ENCODE measurements around the gene ZEB2. TPM values are rescaled to one million over a fixed set of nuclear protein-coding genes. Genes with fewer than 3 reads are reported as not detected.

The ZEB2 gene
- total RNA-seq, 1 experiment from 2014 or later, result 1.2 TPM

DNA sequence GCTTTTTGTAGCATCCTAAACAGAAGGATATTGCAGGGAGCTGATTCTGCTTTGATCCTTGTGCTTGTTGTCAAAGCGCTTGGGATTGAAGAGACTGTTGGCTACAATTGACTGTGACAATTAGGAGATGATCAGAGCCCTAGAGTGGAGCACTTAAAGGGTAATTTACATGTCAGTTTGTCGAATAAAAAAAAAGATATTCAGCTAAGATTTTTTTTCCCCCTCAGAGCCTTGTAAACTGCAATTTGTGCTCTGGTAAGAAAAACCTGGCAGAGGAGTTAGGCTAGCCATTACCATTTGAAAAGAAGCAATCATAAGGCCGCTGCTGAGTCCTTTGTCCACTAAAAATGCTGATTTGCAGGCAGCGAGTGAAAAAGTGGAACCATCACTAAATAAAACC, 47.8 kb upstream of the ZEB2 start:
- H3K4me1 ChIP-seq (ENCODE audit: insufficient read depth, low read length), result no peaks in the 10 kb centered on the region; the same call in 1 of the 2 replicates
- H3K79me2 ChIP-seq (ENCODE audit: insufficient read depth, low read length), result no peaks in the 10 kb centered on the region
- Mint-ChIP-seq H3K27me3 (ENCODE audit: low read depth) (no peaks in the 10 kb centered on the region), H3K4me1 (peaks cover 30 to 33% of the 10 kb centered on the region in 2 experiments), H3K4me3 (peak overlapping the region in 1 of 2 experiments; percentile 35; a peak in 2 of 5 replicates), H3K9me3 (no peaks in the 10 kb centered on the region), H3K27ac (peak overlapping the region in 1 of 3 experiments; percentile 71; a peak in 1 of 7 replicates), H3K36me3 (ENCODE audit: insufficient read depth in 1 of 3, low read depth in 3 of 3) (no peaks in the 10 kb centered on the region)
- no peak overlapping the region for H3K14ac ChIP-seq (ENCODE audit: insufficient read depth, low read length)
- no peak overlapping the region for H3K23ac ChIP-seq (ENCODE audit: insufficient read length, low read depth, low read length)
- H3T11ph ChIP-seq (ENCODE audit: low read length), result no peak overlapping the region
- no peak overlapping the region for H2AK5ac ChIP-seq (ENCODE audit: insufficient read length, low read length)
- no peaks in the 10 kb centered on the region for H3K9me3 ChIP-seq (ENCODE audit: control insufficient read depth, low read depth, low read length)
- no peak overlapping the region for H4K8ac ChIP-seq (replicated peaks; ENCODE audit: insufficient read length, low read depth, low read length)
- TF ChIP-seq, protein P1, sequence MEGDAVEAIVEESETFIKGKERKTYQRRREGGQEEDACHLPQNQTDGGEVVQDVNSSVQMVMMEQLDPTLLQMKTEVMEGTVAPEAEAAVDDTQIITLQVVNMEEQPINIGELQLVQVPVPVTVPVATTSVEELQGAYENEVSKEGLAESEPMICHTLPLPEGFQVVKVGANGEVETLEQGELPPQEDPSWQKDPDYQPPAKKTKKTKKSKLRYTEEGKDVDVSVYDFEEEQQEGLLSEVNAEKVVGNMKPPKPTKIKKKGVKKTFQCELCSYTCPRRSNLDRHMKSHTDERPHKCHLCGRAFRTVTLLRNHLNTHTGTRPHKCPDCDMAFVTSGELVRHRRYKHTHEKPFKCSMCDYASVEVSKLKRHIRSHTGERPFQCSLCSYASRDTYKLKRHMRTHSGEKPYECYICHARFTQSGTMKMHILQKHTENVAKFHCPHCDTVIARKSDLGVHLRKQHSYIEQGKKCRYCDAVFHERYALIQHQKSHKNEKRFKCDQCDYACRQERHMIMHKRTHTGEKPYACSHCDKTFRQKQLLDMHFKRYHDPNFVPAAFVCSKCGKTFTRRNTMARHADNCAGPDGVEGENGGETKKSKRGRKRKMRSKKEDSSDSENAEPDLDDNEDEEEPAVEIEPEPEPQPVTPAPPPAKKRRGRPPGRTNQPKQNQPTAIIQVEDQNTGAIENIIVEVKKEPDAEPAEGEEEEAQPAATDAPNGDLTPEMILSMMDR (conservative IDR thresholded peaks at IDR 0.05), result no peak
- WGBS (ENCODE audit: extremely low coverage, insufficient read length, low lambda C conversion rate), result no CpG with 5 or more reads among the region's 4 CpGs
- H3K27me3 ChIP-seq (ENCODE audit: insufficient read depth, low read length), result no peaks in the 10 kb centered on the region; the same call in 1 of the 2 replicates
- no peak overlapping the region for H4K91ac ChIP-seq (ENCODE audit: insufficient read length, low read depth, low read length)
- DNase-seq, result peak; percentile 67
- no peak overlapping the region for H2BK15ac ChIP-seq (ENCODE audit: low read depth, low read length)
- H2BK12ac ChIP-seq (ENCODE audit: insufficient read length, low read depth, low read length), result no peak overlapping the region
- no peak overlapping the region for H3K18ac ChIP-seq (ENCODE audit: insufficient read length, low read depth, low read length)
- H3K56ac ChIP-seq (ENCODE audit: insufficient read length, low read depth, low read length), result no peak overlapping the region
- no peaks in the 10 kb centered on the region for H3K79me1 ChIP-seq (ENCODE audit: insufficient read depth, low read depth, low read length, poor library complexity, severe bottlenecking)
- peak overlapping the region; percentile 30 for H3K4me2 ChIP-seq (ENCODE audit: insufficient read depth, insufficient read length, low read length)
- H4K20me1 ChIP-seq (ENCODE audit: control insufficient read depth, insufficient read depth, insufficient read length), result no peaks in the 10 kb centered on the region
- no peak overlapping the region for H3K9ac ChIP-seq (ENCODE audit: extremely low read depth, insufficient read length, low read length)
- no peaks in the 10 kb centered on the region for H3K23me2 ChIP-seq (ENCODE audit: insufficient read length, low read depth, low read length, poor library complexity, severe bottlenecking)
- H2BK20ac ChIP-seq (ENCODE audit: low read depth, low read length, poor library complexity, severe bottlenecking), result no peak overlapping the region
- no peak overlapping the region for H2AFZ ChIP-seq (ENCODE audit: low read length)
- H3K4ac ChIP-seq (ENCODE audit: low read depth, low read length), result no peak overlapping the region
- no peak overlapping the region for H4K5ac ChIP-seq (ENCODE audit: insufficient read length, low read depth, low read length)
- H2BK5ac ChIP-seq (ENCODE audit: insufficient read length, low read length), result no peak overlapping the region
- no peak overlapping the region for H3K27ac ChIP-seq (ENCODE audit: insufficient read length, low read depth, low read length)
- H2BK120ac ChIP-seq (ENCODE audit: low read depth, low read length, poor library complexity, severe bottlenecking), result no peak overlapping the region

Data from H9 (cell line).